Uterus (tissue), 4 donors: ENCODE results near the gene RNF126. TPM values are rescaled to one million over a fixed set of nuclear protein-coding genes. Genes with fewer than 3 reads are reported as not detected.
"Not testable (repeated sequence)": the region's sequence is repeated elsewhere in the genome, so short reads cannot be mapped to it uniquely, and the experiment has no call there.

Source experiments
- DNase-seq, 2 donors: peaks; one replicate each; pipeline ENCODE4 v3.0.0-alpha.2; 2019 to 2020
- H3K27ac ChIP-seq, 2 donors: fragments of 200-600 bp; sonication (generic); 1 replicate in 1 of 2; 2 replicates in 1 of 2; pipeline ENCODE4 v1.5.1; 2016 to 2018
- H3K27me3 ChIP-seq, 2 donors: fragments of 200-600 bp; sonication (generic); one replicate each; pipeline ENCODE4 v1.5.1; 2018 to 2019; ENCODE audit warnings: control low read depth in 1 of 2
- H3K36me3 ChIP-seq, 2 donors: fragments of 200-600 bp; sonication (generic); one replicate each; pipeline ENCODE4 v1.5.1; 2019; ENCODE audit warnings: control low read depth in 1 of 2
- H3K4me1 ChIP-seq, 2 donors: fragments of 200-600 bp; sonication (generic); one replicate each; pipeline ENCODE4 v1.5.1; 2018 to 2019; ENCODE audit warnings: control low read depth in 1 of 2
- H3K4me3 ChIP-seq, 2 donors: fragments of 200-600 bp; sonication (generic); 1 replicate in 1 of 2; 2 replicates in 1 of 2; pipeline ENCODE4 v1.5.1; 2018 to 2019; ENCODE audit warnings: mild to moderate bottlenecking in 1 of 2
- H3K9me3 ChIP-seq, 2 donors: fragments of 200-600 bp; sonication (generic); one replicate each; pipeline ENCODE4 v1.5.1; 2019; ENCODE audit warnings: control low read depth in 1 of 2
- POLR2A ChIP-seq, 2 donors: fragments of 450-650 bp; IDR thresholded peaks; one replicate each; pipeline ENCODE4 v1.6.1; 2016; ENCODE audit warnings: antibody characterized with exemption in 2 of 2, mild to moderate bottlenecking in 1 of 2, moderate library complexity in 1 of 2
- intact Hi-C: fragments of 100-400 bp; cut with DNase I; formaldehyde crosslinking; loops from one replicate; pipeline ENCODE4 v1.15.1; 2023; ENCODE audit warnings: low total_unique reads
- total RNA-seq, 4 donors: library from RNA; depleted of rRNA in 3 of 4; stranded (reverse); fragments of >200 nt in 3 of 4; gene quantifications; one replicate each; pipeline versions ENCODE4 v1.1.0 to v1.2.4, GENCODE V29; 2014 to 2023
- TF ChIP-seq, protein P1 (sequence below), 4 experiments: fragments of 200-600 bp in 2 of 4; fragments of 450-650 bp in 2 of 4; sonication (generic) in 2 of 4; IDR thresholded peaks; one replicate each; pipeline ENCODE4 v1.5.1; 2016 to 2019; ENCODE audit warnings: antibody characterized with exemption in 4 of 4, mild to moderate bottlenecking in 2 of 4, moderate library complexity in 1 of 4
- donor health status: DM: yes; HTN: yes; CAD: no.

Gene RNF126
- total RNA-seq, 4 donors from 2014 or later: 9.5 to 44.3 (median 18.2) TPM

DNA sequence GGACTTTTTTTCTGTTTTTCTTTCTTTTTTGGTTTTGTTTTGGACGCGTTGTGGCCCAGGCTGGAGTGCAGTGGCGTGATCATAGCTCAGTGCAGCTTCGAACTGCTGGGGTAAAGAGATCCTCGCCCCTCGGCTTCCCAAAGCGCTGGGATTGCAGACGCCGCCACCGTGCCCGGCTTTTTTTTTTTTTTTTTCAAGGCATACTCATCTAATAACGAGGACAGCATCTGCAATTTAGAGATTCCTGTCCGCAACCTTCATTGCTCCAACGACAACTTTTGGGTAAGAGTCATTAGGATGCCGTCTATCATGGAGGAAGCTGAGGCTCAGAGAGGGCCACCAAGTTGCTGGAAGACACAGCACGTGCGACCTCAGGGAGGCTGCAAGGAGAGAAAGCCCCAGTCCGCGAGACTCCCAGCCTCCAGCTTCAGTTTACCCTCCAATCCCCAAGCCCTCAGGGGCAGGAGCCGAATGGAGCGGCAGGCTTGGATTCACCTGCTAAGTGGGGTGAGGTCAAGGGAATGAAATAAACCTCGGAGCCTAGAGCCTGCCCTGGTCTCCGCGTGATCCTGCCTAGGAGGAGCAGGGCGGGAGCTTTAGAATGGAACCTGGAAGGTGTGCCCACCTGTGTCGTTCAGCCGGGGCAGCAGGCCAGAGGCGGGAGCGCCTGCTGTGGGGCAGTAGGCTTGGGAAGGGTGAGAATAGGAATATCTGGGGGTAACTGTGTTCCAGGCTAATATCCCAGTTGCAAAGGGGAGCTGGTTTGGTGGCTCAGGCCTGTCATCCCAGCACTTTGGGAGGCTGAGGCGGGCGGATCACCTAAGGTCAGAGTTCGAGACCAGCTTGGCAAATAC is 29.0 kb downstream of the RNF126 start:
- Histone ChIP-seq H3K9me3 (no peaks in the 10 kb centered on the region), H3K4me1 (peaks cover 0 to 17% of the 10 kb centered on the region in 2 donors), H3K27ac (peak overlapping the region; percentile 67 to 73), H3K4me3 (peak overlapping the region; percentile 64), H3K27me3 (no peaks in the 10 kb centered on the region), H3K36me3 (no peaks in the 10 kb centered on the region)
- intact Hi-C loops: no loop called here
- no peak for TF ChIP-seq POLR2A (IDR thresholded peaks at IDR 0.05)
- TF ChIP-seq, protein P1, sequence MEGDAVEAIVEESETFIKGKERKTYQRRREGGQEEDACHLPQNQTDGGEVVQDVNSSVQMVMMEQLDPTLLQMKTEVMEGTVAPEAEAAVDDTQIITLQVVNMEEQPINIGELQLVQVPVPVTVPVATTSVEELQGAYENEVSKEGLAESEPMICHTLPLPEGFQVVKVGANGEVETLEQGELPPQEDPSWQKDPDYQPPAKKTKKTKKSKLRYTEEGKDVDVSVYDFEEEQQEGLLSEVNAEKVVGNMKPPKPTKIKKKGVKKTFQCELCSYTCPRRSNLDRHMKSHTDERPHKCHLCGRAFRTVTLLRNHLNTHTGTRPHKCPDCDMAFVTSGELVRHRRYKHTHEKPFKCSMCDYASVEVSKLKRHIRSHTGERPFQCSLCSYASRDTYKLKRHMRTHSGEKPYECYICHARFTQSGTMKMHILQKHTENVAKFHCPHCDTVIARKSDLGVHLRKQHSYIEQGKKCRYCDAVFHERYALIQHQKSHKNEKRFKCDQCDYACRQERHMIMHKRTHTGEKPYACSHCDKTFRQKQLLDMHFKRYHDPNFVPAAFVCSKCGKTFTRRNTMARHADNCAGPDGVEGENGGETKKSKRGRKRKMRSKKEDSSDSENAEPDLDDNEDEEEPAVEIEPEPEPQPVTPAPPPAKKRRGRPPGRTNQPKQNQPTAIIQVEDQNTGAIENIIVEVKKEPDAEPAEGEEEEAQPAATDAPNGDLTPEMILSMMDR (IDR thresholded peaks at IDR 0.05): no peak
- no peak for DNase-seq

DNA sequence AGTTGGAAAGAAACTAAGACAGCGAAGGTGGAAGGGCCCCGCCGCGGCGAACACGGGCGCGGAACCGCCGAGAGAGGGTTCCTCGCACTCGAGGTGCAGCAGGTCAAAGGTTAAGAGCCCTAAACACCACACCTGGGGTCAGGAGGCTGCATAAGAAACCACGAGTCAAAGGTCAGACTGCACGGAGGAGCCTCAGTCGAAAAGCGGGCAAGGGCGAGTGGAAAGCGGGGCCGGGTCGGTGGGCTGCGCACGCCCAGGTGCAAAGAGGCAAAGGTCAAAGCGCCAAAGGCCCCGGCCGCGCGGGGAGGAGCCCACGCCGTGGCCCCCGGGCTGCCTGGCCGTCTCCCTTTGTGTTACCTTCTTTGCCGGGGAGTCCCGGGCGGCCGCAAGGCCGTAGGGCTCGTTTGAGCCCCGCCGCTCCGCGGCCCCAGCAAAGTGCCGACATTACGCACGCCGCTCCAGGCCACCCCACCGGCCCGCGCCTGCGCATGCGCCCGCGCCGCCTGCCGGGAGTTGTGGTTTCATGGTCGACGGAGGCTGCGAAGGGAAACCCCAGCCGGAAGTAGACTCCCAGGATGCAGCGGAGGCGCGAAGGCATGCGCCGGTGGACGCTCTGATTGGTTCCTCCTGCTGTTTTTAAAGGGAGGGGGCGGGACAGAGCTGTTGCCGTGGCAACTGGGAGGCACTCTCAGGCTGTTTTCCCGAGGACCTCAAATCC is 29.8 kb downstream of the RNF126 start, which contains the start of gene POLRMT:
Gene POLRMT (minus strand): TSS at position 470 of the 718 bp plus-strand sequence. CDS start 25 bp downstream, at position 445.
- Histone ChIP-seq H3K4me3 (peak within 1 kb of the TSS; percentile 64), H3K4me1 (peaks cover 0 to 12% of the 10 kb centered on the region in 2 donors), H3K36me3 (no peaks in the 10 kb centered on the region), H3K27ac (peak within 1 kb of the TSS; percentile 67 to 73), H3K27me3 (no peaks in the 10 kb centered on the region), H3K9me3 (no peaks in the 10 kb centered on the region)
- DNase-seq: peak; percentile 98 to 99
- TF ChIP-seq, protein P1 (IDR thresholded peaks at IDR 0.05): peak in 2 of 4 experiments; percentile 21 to 47
- peak in 1 of 2 donors; percentile 52 for TF ChIP-seq POLR2A (IDR thresholded peaks at IDR 0.05)
- intact Hi-C loops: no loop called here

DNA sequence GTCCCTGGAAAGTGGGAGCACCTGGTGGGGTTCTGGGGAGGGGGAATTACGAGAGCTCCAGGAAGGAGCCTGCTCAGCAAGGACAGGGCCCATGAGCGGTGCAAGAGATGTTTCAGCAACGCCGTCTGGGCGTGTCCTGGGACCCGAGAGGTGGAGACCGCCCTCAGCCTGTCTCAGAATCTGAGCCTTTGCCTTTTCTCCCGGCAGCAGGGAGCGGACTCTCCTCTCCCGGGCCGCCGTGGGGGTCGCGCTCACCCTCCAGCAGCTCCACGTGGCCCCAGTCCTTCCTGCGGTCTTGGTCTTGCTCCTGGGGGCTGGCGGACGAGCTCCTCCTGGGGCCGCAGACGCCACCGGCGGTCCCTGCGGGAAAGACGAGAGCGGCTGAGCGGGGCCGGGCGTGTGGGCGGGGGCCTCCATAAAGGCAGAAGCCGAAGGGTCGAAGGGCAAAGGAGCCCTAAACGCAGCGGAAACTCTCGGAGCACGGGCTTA is 30.4 kb downstream of the RNF126 start:
- intact Hi-C loops: no loop called here
- no peaks in the 10 kb centered on the region for H3K27me3 ChIP-seq
- H3K9me3 ChIP-seq: no peaks in the 10 kb centered on the region
- peaks cover 0 to 12% of the 10 kb centered on the region in 2 donors for H3K4me1 ChIP-seq
- peak overlapping the region; percentile 64 for H3K4me3 ChIP-seq
- TF ChIP-seq, protein P1 (IDR thresholded peaks at IDR 0.05): no peak
- no peak for TF ChIP-seq POLR2A (IDR thresholded peaks at IDR 0.05)
- no peak for DNase-seq
- H3K36me3 ChIP-seq: no peaks in the 10 kb centered on the region
- H3K27ac ChIP-seq: peak overlapping the region; percentile 43 to 47

DNA sequence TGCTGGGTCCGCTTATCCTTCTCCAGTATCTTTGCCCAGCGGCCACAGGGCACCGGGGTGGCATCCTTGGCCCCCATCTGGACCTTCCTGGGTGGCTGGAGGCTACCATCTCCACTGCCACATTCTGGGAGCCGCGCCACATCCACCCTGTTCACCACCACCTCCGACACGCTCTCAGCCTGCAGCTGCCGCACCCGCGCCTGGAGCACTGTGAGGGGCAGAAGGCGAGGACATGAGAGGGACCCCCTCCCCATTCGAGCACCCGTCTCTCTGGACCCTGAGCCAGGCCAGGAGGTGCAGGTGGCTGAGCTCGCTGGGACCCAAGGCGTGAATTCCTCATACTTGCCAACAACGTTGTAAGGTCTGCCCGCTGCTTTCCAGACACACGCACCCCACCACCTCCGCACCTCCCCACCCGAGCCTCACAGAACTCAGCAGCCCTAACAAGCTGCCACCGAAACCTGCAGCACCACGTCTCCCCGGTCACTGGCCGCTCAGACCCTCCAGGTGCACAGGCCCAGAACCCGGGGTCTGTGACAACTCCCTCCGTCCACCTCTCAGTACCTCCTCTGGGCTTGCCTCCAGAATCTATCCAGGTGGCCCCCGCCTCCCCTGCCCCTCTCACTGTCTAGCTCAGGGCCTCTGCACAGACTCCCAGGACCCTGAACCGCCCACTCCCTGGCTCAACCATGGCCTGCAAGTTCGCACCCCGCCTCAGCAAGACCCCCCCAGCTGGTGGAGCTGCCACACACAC is 32.9 kb downstream of the RNF126 start:
- H3K4me1 ChIP-seq: peaks cover 0 to 12% of the 10 kb centered on the region in 2 donors
- no peaks in the 10 kb centered on the region for H3K36me3 ChIP-seq
- TF ChIP-seq, protein P1 (IDR thresholded peaks at IDR 0.05): no peak
- no peak for TF ChIP-seq POLR2A (IDR thresholded peaks at IDR 0.05)

DNA sequence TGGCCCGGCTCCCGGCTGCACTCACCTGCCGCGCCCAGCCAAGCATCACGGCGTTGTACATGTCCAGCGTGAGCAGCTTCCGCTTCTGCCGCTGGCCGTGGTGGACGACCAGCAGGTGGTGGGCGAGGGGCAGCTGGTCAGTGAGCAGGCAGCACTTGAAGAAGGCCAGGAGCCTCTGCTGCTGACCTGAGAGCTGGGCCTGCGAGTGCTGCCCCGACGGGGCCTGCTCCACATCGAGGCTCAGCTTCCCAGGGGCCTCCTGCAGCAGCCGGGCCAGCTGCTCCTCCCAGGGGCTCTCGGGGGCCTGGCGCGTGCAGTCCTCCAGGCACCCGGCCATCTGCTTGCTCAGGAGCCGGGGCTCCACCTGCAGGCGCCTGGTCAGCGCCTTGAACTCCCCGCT is 33.5 kb downstream of the RNF126 start:
- intact Hi-C loops, DNase-seq, H3K4me3 ChIP-seq, H3K27me3 ChIP-seq, H3K36me3 ChIP-seq, H3K9me3 ChIP-seq, H3K27ac ChIP-seq: not testable (repeated sequence)
- H3K4me1 ChIP-seq: peaks cover 0 to 10% of the 10 kb centered on the region in 2 donors

More for the DNA sequence above, 32.9 kb downstream of the RNF126 start:
- Histone ChIP-seq H3K27ac (no peak overlapping the region), H3K9me3 (no peaks in the 10 kb centered on the region), H3K4me3 (no peak overlapping the region), H3K27me3 (no peaks in the 10 kb centered on the region)
- no peak for DNase-seq
- intact Hi-C loops: no loop called here
